Erythroblast (primary cell): ENCODE data around the gene MYL6.
"Not testable (repeated sequence)": the region's sequence is repeated elsewhere in the genome, so short reads cannot be mapped to it uniquely, and the experiment has no call there.

Experiments used
- DNase-seq, 2 experiments: peaks; one replicate each; lab custom pipeline; 2025; lab: John Stamatoyannopoulos, UW
- GATA1 ChIP-seq: IDR thresholded peaks from 2 replicates; pipeline ENCODE4 v1.6.1; 2011; ENCODE audit warnings: low read depth, mild to moderate bottlenecking, control low read depth, low read length, moderate library complexity
- POLR2A ChIP-seq: IDR thresholded peaks from 2 replicates; pipeline ENCODE4 v1.6.1; 2011; ENCODE audit warnings: mild to moderate bottlenecking, low read length

The MYL6 gene

GRCh38 chr12:56143870-56144269, 14.3 kb upstream of the MYL6 start:
- TF ChIP-seq POLR2A (no peak), GATA1 (no peak)
- no peak for DNase-seq

GRCh38 chr12:56145217-56145616, 12.9 kb upstream of the MYL6 start:
- TF ChIP-seq POLR2A, result no peak
- no peak for TF ChIP-seq GATA1
- no peak for DNase-seq

GRCh38 chr12:56146492-56147460, 11.4 kb upstream of the MYL6 start:
- no peak for DNase-seq
- TF ChIP-seq GATA1 (no peak), POLR2A (no peak)

- DNase-seq, result peak in 1 of 2 experiments; percentile 76
- TF ChIP-seq POLR2A, result no peak
- TF ChIP-seq GATA1, result no peak
These were observed 7.6 kb upstream of the MYL6 start for GRCh38 chr12:56150563-56150962.

GRCh38 chr12:56151672-56152131, 6.5 kb upstream of the MYL6 start:
- TF ChIP-seq POLR2A (no peak), GATA1 (no peak)
- DNase-seq, result peak; percentile 71 to 78

GRCh38 chr12:56152132-56152755, 5.9 kb upstream of the MYL6 start, which contains the start of gene MYL6B:
Gene MYL6B, plus strand, starts transcription at chr12:56152587. Its CDS starts 1,332 bp downstream, at chr12:56153919.
- TF ChIP-seq GATA1 (no peak), POLR2A (peak; percentile 76)
- DNase-seq, result peak; percentile 92 to 95

GRCh38 chr12:56152756-56153677, 5.1 kb upstream of the MYL6 start:
- no peak for DNase-seq
- TF ChIP-seq GATA1 (no peak), POLR2A (no peak)

GRCh38 chr12:56153678-56154065, 4.5 kb upstream of the MYL6 start:
- TF ChIP-seq GATA1 (no peak), POLR2A (no peak)
- DNase-seq, result no peak

GRCh38 chr12:56154246-56154771, 3.9 kb upstream of the MYL6 start:
- no peak for TF ChIP-seq POLR2A
- TF ChIP-seq GATA1, result no peak
- DNase-seq, result no peak

- TF ChIP-seq POLR2A, result no peak
- TF ChIP-seq GATA1, result no peak
- no peak for DNase-seq
These were observed 3.3 kb upstream of the MYL6 start for GRCh38 chr12:56154818-56155217.

- no peak for DNase-seq
- TF ChIP-seq POLR2A, result no peak
- TF ChIP-seq GATA1, result no peak
These were observed 2.8 kb upstream of the MYL6 start for GRCh38 chr12:56155256-56155845.

- not testable (repeated sequence) for DNase-seq
These were observed 1.5 kb upstream of the MYL6 start for GRCh38 chr12:56156464-56157200.
